ENCODE data around the gene GRM4. TPM values are rescaled to one million over a fixed set of nuclear protein-coding genes. Genes with fewer than 3 reads are reported as not detected.

Gene GRM4
- total RNA-seq, 4 donors from 2014 or later = not detected

- no peaks in the 10 kb centered on the region for H3K36me3 ChIP-seq
- TF ChIP-seq POLR2AphosphoS5 (IDR thresholded peaks at IDR 0.05) = no peak
- no peak for TF ChIP-seq POLR2A (IDR thresholded peaks at IDR 0.05)
- H3K27ac ChIP-seq = no peak overlapping the region
- 91% methylated on average over 4 of the region's 6 CpGs for WGBS
- peaks cover 12% of the 10 kb centered on the region for H3K27me3 ChIP-seq
- H3K4me3 ChIP-seq = no peak overlapping the region
- no peaks in the 10 kb centered on the region for H3K9me3 ChIP-seq
- no peak for DNase-seq (ENCODE audit: low spot score in 2 of 2)
- no peaks in the 10 kb centered on the region for H3K4me1 ChIP-seq
Observed at GRCh38 chr6:34075906-34076305, 70.0 kb downstream of the GRM4 start.

- 56% methylated on average over 12 of the region's 22 CpGs for WGBS
- no peak overlapping the region for H3K4me3 ChIP-seq
- no peak for DNase-seq (ENCODE audit: low spot score in 2 of 2)
- no peaks in the 10 kb centered on the region for H3K36me3 ChIP-seq
- TF ChIP-seq POLR2A (IDR thresholded peaks at IDR 0.05) = no peak
- TF ChIP-seq EP300 (IDR thresholded peaks at IDR 0.05) = no peak
- no peak for TF ChIP-seq CTCF (IDR thresholded peaks at IDR 0.05)
- TF ChIP-seq POLR2AphosphoS5 (IDR thresholded peaks at IDR 0.05) = no peak
- no peak overlapping the region for H3K27ac ChIP-seq
- peaks cover 14% of the 10 kb centered on the region for H3K27me3 ChIP-seq
- H3K4me1 ChIP-seq = no peaks in the 10 kb centered on the region
- no peaks in the 10 kb centered on the region for H3K9me3 ChIP-seq
Observed at GRCh38 chr6:34074064-34074742, 71.7 kb downstream of the GRM4 start.

DNA sequence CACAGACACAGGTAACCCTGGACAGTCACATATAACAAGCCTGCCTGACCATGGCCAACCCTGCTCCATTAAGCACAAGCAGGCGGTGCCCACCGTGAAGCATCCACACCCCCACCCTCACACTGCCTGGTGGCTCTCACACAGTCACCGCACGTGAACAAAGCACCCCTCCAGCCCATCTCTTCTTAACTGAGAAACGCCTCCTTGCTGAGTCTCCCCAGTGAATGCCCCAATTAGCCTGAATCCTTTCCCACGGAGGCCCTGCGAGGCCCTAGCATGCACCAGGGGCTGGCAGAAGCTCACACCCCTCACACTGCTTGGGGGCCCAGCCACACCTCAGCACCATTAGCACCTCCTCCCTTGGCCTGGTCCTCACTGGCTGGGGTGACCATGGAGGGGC, 72.3 kb downstream of the GRM4 start:
- peaks cover 12% of the 10 kb centered on the region for H3K27me3 ChIP-seq
- DNase-seq (ENCODE audit: low spot score in 2 of 2) = no peak
- WGBS = 66% methylated on average over 6 of the region's 7 CpGs
- no peak for TF ChIP-seq POLR2A (IDR thresholded peaks at IDR 0.05)
- TF ChIP-seq CTCF (IDR thresholded peaks at IDR 0.05) = no peak
- TF ChIP-seq POLR2AphosphoS5 (IDR thresholded peaks at IDR 0.05) = no peak
- TF ChIP-seq EP300 (IDR thresholded peaks at IDR 0.05) = no peak
- H3K27ac ChIP-seq = no peak overlapping the region
- H3K4me1 ChIP-seq = no peaks in the 10 kb centered on the region
- H3K9me3 ChIP-seq = no peaks in the 10 kb centered on the region
- no peak overlapping the region for H3K4me3 ChIP-seq
- no peaks in the 10 kb centered on the region for H3K36me3 ChIP-seq

GRCh38 chr6:34072727-34073126, 73.2 kb downstream of the GRM4 start:
- no peaks in the 10 kb centered on the region for H3K36me3 ChIP-seq

DNA sequence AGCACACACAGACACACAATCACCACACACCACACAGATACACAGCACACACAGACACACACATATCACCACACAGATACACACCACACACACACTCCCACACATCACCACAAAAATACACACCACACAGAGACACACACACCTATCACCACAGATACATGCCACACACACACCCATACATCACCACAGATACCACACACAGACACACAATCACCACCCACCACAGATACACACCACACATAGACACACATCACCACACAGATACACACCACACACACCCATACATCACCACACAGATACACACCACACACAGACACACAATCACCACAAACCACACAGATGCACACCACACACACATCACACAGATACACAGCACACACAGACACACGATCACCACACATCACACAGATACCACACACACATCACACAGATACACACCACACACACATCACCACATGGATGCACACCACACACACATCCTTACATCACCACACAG, 74.0 kb downstream of the GRM4 start:
- 86% methylated on average over 1 of the region's 1 CpG for WGBS

More at GRCh38 chr6:34072727-34073126, 73.2 kb downstream of the GRM4 start:
- Histone ChIP-seq H3K27ac (no peak overlapping the region), H3K9me3 (no peaks in the 10 kb centered on the region), H3K4me3 (no peak overlapping the region), H3K4me1 (no peaks in the 10 kb centered on the region), H3K27me3 (peaks cover 20% of the 10 kb centered on the region)
- no peak for DNase-seq (ENCODE audit: low spot score in 2 of 2)
- TF ChIP-seq POLR2AphosphoS5 (IDR thresholded peaks at IDR 0.05) (no peak), CTCF (IDR thresholded peaks at IDR 0.05) (no peak), EP300 (IDR thresholded peaks at IDR 0.05) (no peak), POLR2A (IDR thresholded peaks at IDR 0.05) (no peak)

More for the DNA sequence above, 74.0 kb downstream of the GRM4 start:
- Histone ChIP-seq H3K4me3 (no peak overlapping the region), H3K27ac (no peak overlapping the region), H3K9me3 (no peaks in the 10 kb centered on the region), H3K4me1 (no peaks in the 10 kb centered on the region), H3K27me3 (peaks cover 28% of the 10 kb centered on the region), H3K36me3 (no peaks in the 10 kb centered on the region)
- TF ChIP-seq POLR2A (IDR thresholded peaks at IDR 0.05) (no peak), CTCF (IDR thresholded peaks at IDR 0.05) (no peak), EP300 (IDR thresholded peaks at IDR 0.05) (no peak), POLR2AphosphoS5 (IDR thresholded peaks at IDR 0.05) (no peak)
- DNase-seq (ENCODE audit: low spot score in 2 of 2) = no peak
